ENCODE data around the gene HEYL.

Gene HEYL

DNA sequence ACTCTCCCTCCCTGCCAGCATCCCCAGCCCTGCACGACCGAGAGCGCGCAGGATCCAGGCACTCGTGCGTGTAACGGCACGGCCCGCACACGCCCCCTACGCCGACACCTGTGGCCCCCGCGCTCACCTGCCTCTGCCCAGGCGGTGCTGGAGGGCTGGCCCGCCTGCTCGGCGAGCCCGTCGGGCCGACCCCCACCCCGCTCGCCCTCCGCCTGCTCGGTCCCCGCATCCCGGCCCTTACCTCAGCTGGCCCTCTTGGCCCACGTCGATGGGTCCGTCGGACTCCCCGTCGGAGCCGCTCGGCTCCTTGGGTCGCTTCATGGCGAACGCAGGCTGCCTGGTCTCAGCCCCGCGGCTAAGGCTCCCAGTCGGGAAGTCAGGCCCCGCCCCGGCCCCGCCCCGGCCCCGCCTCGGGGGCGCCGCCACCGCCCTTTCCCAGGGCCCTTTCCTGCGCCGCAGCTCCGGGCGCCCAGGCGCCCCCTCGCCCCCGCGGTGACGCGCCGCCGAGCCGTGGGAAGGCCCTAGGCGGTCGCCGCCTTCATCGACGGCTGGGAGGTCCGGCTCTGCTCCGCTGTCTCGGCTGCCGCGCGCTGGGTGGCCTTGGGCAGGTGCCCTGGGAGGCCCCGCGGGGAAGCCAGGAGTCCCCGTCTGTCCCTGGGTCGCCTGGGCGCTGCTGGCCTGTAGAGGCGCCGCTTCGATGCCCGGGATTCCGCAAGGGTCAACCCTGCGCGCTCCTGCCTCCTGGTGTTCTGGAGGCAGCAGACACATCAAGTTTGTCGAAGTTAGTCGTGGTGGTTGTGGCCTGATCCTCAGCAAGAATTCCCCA is at the start of gene HEYL:
HEYL (minus strand) TSS at position 339 of the 826 bp plus-strand sequence; CDS start at position 321, 18 bp downstream.
- peak; percentile 79 for DNase-seq

GRCh38 chr1:39689214-39689613 is 49.8 kb upstream of the HEYL start:
- DNase-seq, result no peak

DNA sequence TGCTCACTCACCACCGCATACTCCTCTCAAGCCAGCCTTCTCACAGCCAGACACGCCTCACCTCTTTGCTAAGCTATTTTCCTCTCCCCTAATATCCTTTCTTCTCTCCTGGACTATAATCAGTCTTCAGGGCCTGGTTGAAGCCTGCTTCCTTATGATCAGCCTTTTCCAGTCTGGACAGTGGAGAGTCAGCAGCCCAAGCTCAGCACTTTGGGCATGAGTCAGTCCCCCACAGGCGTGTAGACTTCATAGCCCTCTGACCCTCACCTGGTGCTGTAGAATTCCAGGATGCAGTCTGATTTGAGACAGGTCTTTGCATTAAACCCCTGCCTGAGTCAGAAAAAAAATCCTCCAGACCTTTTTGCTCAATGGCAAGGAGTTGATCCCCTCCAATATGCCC is 49.3 kb upstream of the HEYL start:
- DNase-seq, result no peak

- DNase-seq, result no peak
Measured at GRCh38 chr1:39687243-39687642, 47.8 kb upstream of the HEYL start.

- DNase-seq, result no peak
Measured at GRCh38 chr1:39685071-39685470, 45.6 kb upstream of the HEYL start.

DNA sequence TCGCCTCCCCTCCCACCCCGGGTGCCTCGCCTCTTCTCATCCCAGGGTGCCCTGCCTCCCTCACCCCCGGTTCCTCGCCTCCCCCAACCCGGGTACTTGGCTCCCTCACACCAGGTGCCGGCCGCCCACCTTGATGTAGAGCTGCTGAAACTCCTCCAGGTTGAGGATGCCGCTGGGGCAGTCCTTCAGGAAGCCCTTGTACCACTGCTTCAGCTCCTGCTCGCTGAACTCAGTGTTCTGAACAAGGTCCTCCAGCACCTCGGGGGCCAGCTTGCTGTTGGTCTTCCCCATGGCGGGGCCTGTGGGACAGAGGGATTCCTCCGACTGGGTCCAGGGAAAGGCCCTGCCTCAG is 44.8 kb upstream of the HEYL start:
- DNase-seq, result no peak

DNA sequence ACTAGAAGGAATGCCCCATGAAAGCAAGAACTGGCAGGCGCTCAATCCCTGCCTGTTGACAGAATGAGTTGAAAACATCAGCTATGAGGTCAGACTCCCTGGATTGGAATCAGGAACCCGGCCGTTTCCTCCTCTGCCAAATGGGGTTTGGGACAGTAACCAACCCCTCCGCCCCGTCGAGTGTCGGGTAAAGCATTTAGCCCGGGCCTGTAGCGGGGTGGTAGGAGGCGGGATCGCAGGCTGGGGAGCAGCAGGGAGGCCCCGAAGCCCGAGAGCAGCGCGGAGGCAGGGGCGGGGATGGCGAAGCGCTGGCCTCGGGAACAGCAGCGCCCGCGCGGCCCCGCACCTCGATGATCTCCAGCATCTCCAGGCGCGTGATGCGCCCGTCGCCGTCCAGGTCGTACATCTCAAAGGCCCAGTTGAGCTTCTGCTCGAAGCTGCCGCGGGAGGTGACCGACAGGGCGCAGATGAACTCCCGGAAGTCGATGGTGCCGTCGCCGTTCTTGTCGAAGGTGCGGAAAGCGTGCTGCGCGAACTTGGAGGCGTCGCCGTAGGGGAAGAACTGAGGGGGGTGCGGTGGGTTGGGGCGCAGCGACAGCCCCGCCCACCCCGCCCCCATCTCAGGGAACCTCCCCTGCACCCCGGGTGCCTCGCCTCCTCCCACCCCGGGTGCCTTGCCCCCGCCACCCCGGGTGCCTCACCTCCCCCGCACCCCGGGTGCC is 44.3 kb upstream of the HEYL start:
- peak; percentile 47 for DNase-seq

DNA sequence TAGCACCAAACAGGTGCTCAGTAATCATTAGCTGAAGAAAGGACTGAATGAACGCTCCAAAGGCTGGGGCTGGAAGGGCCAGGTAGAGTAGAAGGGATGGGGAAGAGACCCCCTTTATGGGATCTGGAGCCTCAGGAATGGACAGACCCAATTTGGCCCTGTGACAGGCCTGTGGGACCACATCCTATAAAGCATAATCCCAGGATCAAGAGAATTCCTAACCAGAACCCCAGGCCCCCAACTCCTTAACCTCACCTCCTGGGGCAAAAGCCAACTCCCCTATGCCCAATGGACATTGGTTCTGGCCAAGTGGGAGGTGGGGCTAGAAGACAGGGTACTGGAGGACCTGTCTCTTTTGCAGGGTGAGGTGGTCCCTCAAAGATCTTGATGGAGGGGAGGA is 42.6 kb upstream of the HEYL start:
- DNase-seq, result no peak

GRCh38 chr1:39681294-39681693 is 41.9 kb upstream of the HEYL start:
- no peak for DNase-seq

GRCh38 chr1:39680751-39681150 is 41.3 kb upstream of the HEYL start:
- no peak for DNase-seq

GRCh38 chr1:39679821-39680220 is 40.4 kb upstream of the HEYL start:
- no peak for DNase-seq

DNA sequence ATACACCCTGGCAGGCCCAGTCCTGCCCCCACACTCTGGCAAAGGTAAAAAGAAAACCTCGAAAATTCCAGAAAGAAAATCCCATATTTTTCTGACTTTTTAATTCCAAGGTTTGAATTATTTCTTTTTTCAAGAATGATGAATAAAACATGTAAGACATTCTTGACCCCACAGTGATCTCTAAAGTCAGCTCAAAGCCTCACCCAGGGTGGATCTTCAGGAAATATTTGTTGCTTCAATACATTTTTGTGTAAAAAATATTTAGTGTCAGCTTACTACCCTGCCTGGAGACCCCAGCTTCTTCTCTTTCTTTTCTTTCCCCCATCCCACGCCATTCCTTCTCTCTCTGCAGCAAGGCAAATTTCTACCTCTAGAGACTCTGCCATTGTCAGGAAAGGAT is 39.4 kb upstream of the HEYL start:
- DNase-seq, result no peak

DNA sequence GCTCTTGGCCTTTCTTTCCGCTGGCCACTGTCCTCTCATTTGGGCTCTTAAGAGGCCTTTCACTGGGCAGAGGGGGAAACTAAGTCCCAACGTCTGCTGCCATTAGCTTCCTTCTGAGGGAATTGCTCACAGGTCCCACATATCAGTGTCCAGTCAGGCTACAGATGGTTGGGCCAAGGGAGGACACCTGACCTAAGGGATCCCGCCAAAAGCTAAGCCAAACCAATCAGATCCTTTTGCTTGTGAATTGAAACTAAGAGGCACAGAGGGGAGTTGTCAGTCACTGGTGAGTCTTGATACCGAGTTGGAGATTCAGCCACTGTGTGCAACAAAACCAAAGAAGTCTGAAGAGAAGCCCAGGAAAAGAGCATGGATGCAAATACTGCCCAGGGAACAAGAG is 38.2 kb upstream of the HEYL start:
- no peak for DNase-seq

DNA sequence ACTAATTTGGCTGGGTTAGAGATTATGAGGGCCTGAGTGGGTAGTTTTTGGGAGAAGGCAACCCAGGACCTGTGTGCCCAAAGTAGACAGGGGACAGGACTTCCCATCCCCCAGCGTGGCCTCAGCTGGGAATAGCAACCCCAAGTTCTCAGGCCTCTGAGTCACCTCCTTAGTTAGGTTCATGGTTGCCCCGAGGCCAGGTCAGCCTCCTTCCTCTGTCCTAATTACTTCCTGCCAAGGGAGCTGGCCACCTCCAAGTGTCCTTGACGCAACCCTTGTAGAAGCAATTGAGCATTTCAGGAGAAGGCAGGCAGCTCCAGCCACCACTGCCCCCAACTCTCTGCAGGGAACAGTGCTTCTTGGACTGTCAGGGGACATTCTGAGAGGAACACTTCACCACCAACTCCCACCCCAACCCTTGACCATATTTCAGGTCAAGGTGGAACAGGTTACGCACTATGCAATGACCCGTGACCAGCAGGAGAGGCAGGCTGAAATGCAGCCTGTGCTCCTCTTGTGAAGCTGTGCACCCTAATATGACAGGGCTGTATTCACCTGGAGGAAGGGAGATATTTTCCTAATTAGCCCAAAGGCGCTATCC is 37.6 kb upstream of the HEYL start:
- no peak for DNase-seq

GRCh38 chr1:39675220-39675619 is 35.8 kb upstream of the HEYL start:
- no peak for DNase-seq

- no peak for DNase-seq
Measured at GRCh38 chr1:39673215-39673614, 33.8 kb upstream of the HEYL start.

DNA sequence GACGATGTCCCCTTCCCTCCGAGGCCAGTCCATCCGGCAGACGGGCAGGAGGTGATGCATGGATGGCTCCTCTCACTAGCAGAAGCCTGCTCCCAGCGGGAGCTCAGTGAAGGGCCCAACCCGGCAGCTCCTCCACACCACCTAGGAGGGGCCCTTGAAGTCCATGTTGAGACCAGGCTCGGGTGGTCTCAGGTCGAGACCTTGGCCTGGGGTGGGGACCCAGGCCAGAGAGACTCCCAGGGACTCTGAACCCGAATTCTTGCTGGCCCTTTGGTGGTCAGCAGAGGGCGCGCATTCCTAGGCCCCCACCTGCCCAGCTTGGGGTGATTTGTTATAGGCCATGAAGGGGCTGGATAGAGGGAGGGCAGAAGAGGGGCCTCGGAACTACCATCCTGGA is 33.1 kb upstream of the HEYL start:
- peak; percentile 29 for DNase-seq

DNA sequence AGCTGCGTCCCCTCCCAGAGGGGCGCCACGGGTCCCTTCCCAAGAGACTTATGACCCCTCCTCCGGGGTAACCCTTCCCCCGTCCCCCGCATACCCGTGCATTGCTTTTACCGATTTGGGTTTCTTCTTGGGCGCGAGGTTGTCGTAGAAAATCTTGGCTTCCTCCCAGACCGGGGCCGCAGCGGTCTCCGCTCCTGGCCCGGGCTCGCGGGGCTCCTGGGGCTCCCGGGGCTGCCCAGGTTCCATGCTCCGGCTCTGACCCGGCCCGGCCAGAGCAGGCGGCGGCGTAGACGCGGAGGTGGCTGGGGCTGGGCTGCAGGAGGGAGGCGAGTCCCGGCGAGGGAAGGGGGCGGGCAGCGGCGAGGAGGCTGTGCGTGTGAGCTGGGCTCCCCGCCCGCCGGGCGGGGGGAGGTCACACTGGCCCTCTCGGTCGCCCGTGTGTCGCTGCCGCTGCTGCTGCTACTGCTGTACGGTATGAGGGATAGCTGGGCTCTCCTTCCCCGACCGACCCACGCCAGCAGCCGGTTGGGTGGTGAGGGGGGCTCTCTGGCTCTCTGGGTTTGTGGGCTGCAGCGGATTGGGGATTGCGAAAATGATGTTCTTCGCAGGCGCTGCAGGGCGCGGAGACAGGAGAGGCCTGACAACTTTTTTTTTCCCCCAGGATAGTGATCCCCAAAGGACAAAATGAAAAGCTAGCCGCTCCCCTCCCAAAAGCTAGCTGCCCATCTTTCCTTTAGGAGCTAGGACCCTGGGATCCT is 32.5 kb upstream of the HEYL start, which contains the start of gene NT5C1A:
NT5C1A (minus strand) TSS at position 315 of the 758 bp plus-strand sequence; CDS start at position 246, 69 bp downstream.
- DNase-seq, result peak; percentile 27

- no peak for DNase-seq
Measured at GRCh38 chr1:39671433-39671792, 32.0 kb upstream of the HEYL start.

DNA sequence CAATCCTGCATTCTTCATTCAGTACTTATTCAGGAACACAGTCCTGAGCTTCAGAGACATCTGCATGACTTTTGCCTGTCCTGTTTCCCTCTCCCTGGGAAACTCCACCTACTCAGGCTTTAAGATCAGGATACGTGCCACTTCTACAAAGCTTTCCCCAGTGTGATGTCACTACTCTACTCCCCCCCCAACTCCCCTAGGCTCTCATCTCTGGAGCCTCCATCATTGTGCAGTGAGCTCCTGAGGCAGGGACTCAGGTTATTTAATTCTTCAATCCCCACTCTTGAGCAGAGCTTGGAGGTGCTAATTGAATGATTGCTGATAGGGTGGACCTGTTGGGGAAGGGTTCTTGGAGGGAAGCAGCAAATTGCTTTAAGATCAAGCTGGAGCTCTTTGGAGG is 31.2 kb upstream of the HEYL start:
- DNase-seq, result no peak

- no peak for DNase-seq
Measured at GRCh38 chr1:39668894-39669293, 29.5 kb upstream of the HEYL start.

DNA sequence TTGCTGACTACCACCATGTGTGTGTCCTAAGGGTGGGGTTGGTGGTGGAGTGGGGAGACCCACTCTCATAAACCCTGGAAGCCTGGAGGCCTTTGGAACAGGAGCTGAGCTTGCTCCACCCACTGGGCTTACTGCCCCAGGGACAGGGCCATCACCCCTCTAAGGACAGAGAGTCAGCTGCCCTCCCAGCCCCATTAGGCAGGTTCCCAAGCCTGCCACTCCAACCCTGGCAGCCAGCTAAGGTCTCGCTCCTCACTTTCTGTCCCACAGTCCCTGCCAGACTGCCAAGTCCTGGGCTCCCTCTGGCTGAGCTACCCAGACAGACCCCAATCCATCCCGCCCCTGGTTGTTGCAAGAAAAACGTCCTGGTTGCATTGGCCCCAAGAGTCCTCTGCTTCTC is 28.7 kb upstream of the HEYL start:
- no peak for DNase-seq

DNA sequence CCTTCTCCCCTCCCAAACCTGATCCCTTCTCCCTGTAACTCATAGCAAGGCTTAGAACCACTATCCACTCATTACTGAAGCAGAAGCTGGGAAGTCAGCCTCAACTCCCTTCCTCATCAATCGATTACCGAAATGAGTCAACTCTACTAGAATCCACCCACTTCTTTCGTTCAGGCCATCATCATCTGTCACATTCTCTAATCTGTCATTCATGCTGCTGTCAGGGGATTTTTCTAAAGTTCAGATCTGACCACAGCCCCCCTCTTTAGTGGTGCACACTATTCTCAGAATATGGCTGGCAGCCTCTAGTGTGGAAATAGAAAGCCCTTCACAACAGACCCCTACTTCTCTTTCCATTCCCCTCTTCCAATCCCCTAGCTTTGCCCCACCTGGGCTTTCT is 27.3 kb upstream of the HEYL start:
- DNase-seq, result peak; percentile 55
